Right ventricle myocardium inferior (tissue), 1 donor: ENCODE measurements around the gene JADE3. TPM values are rescaled to one million over a fixed set of nuclear protein-coding genes. Genes with fewer than 3 reads are reported as not detected.
A peak's percentile ranks its signal among the peaks of the same experiment; 100 is the strongest.

Experiments
- ATAC-seq: fragments of 200-7000 bp; cut with Tn5 transposase; one replicate; pipeline ENCODE4 v1.9.1; 2020; ENCODE audit warnings: mild to moderate bottlenecking, moderate library complexity
- DNase-seq: peaks from one replicate; pipeline ENCODE4 v3.0.0; 2021; ENCODE audit errors: missing footprints
- intact Hi-C: fragments of 100-400 bp; cut with DNase I; formaldehyde crosslinking; loops from one replicate; pipeline ENCODE4 v1.11.0; 2022
- long read RNA-seq: library from polyadenylated mRNA; unstranded; transcript quantifications from one replicate; pipeline ENCODE4 v2.0.0, GENCODE V29; 2021
- total RNA-seq: library from RNA; stranded (reverse); fragmentation: NEBNext Ultra II Directional; extraction: Animal tissue kit (Norgen Biotek cat#: 25700); gene quantifications from one replicate; pipeline ENCODE4 v1.2.1, GENCODE V29; 2021
- donor health status: DM: no; HTN: yes; CAD: no; lungs with severe emphysema.

Gene JADE3
- 9.0 TPM for total RNA-seq
- long read RNA-seq, partial matches to known transcripts = 1 of 2 reads
- long read RNA-seq, other reads (novel, unspliced or antisense) = 1 of 2 reads

DNA sequence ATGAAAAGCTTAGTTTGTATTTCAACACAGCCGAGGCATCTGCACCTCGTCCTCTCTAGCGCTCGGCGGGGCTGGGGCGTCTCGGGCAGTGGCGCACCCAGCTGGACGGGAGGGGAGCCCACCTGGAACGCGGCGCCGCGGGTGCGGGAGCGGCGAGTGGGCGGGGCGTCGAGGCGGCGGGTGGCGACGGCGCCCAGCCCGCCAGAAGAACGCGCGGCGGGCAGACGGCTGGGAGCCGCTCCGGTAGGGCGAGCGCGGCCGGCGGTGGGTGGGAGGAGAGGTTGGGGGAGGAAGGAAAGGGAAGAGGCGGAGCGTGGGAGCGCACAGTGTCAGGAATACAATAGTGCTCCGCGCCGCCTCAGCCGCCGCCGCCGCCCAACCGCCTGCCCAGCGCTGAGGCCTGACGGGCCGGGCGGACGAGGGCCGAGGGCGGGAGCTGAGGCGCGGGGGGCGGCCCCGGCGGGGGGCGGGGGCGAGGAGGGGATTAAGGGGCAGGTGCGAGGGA is at the start of gene JADE3:
JADE3 (plus strand) TSS at position 324 of the 505 bp plus-strand sequence. CDS start 72,474 bp downstream, outside the sequence.
- DNase-seq (peak; percentile 90), ATAC-seq (peak; percentile 96)
- intact Hi-C loops = loop anchor here (2.0 kb wide), 1 partner anchor 67 kb away; no protein-coding TSS in a partner anchor

DNA sequence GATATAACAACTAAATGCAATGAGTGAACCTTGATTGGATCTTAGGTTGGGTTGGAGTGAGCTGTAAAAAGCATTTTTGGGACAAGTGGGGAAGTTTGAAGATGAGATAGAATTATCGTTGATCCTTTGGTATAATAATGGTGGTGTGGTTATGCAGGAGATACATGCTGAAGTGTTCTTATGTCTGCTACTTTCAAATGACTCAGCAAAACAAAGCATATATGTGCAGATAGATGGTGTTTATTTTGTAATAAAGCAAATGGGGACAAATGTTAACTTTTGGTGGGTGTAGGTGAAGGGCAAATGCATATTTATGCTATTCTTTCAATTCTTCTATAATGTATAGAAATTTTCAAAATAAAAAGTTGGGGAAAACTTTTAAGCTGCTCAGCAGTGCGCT is 49.1 kb upstream of the JADE3 start:
- DNase-seq (no peak), ATAC-seq (no peak)
- intact Hi-C loops = no loop called here

DNA sequence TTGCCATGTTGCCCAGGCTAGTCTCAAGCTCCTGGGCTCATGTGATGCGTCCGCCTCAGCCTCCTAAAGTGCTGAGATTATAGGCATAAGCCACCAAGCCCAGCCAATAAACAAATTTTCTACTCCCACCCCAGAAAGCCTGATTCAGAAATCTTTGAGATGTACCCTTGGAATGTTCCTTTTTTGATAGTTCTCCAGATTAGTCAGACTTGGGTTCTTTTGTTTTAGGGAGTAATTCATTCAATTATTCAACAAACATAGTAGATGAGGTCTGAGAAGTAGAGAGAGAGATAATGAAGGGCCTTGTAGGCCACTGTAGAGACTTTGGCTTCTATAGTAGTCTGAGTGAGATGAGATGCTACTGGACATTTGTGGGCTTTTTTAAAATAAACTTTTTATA is 47.6 kb upstream of the JADE3 start:
- no peak for DNase-seq
- intact Hi-C loops = no loop called here
- ATAC-seq = no peak

DNA sequence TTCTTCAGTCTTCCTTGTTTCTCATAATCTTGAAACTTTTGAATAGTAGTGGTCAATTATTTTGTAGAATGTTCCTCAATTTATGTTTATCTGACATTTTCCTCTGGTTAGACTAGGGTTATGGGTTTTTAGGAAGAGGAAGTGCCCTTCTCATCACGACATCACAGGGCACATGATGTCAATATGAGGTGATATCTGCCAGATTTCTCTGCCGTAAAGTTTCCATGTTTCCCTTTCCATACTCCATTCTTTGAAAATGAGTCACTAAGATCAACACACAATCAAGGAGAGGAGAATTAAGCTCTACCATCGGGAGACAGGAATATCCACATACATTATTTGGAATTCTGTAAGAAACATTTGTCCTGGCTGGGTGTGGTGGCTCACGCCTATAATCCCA is 46.9 kb upstream of the JADE3 start:
- intact Hi-C loops = no loop called here
- ATAC-seq (no peak), DNase-seq (no peak)

DNA sequence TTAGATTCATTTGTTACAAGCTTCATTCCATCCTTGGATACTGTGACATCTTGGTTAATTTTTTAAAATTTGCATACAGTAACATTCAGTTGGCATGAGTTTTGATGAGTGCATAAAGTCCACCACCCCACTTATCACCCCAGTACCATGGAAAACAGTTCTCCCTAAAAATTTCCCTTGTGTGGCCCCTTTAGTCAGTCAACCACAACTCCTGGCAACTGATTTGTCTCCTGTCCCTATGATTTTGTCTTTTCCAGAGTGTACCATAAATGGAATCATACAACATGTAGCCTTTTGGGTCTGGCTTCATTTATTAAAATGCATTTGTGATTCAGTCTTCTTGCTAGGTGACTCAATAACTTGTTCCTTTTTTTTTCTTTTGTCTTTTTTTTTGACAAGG is 45.5 kb upstream of the JADE3 start:
- DNase-seq (no peak), ATAC-seq (no peak)
- intact Hi-C loops = no loop called here

DNA sequence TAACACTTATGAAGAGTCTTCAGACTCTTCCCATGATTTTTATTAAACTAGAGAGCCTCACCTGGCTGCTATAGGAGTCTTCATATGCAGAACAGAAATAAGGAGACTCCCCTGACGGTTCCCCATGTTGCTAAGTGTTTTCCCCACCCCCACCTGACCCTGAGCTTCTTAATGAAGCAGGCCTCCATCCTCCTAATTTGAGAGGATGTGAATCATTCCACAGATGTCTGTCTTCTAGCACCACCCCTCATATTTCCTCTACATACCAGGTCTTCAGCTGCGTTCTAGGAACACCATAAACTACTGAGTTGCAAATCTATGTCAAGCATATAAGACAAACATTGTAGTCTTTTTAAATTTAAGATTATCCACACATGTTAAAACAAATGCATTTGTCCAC is 38.5 kb upstream of the JADE3 start:
- DNase-seq = no peak
- no peak for ATAC-seq
- intact Hi-C loops = no loop called here

DNA sequence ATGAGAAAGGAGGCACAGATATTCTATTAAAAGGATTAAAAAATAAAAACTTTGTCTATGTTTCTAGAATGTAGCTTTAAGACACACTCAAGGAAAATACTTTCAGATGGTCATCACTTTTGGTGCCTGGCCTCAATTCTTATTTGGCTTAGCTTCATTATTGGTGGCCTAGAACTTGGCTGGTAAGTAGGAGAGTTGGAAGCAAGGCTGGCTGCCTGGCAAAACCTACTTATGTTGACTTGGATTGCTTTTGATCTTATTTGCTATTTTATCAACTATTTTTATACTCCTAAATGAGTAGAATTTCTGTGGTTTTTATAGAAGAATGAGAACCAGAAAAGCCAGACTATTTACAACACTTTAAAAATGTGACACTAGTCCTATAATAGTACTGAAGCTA is 35.3 kb upstream of the JADE3 start:
- intact Hi-C loops = no loop called here
- DNase-seq = no peak
- no peak for ATAC-seq

DNA sequence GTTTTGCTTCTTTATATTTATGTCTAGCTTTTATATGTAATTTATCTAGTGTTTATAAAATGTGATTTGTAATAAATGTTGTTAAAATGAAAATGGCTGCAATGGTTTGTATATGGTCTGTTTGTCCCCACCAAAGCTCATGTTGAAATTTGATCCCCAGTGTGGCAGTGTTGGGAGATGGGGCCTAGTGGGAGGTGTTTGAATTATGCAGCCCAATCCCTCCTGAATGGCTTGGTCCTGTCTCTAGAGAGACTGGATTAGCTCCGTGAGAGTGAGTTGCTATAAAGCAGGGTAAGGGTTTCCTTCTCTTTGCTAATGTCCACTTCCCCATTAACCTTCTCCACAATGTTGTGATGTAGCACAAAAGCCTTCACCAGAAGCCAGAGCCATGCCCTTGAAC is 30.0 kb upstream of the JADE3 start:
- ATAC-seq = no peak
- DNase-seq = no peak
- intact Hi-C loops = no loop called here

DNA sequence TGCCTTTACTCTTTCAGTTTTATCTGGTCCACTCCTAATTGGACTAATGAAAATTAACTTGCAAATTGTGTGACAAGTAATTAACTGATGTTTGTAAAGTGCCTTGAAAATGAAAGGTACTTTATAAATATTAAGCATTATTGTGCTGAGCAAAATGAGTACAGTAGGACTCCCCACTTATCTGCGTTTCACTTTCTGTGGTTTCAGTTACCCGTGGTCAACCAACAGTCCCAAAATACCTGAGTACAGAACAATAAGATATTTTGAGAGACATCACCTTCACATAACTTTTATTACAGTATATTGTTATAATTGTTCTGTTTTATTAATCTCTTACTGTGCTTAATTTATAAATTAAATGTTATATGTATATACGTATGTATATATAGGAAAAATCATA is 27.4 kb upstream of the JADE3 start:
- ATAC-seq = no peak
- intact Hi-C loops = no loop called here

DNA sequence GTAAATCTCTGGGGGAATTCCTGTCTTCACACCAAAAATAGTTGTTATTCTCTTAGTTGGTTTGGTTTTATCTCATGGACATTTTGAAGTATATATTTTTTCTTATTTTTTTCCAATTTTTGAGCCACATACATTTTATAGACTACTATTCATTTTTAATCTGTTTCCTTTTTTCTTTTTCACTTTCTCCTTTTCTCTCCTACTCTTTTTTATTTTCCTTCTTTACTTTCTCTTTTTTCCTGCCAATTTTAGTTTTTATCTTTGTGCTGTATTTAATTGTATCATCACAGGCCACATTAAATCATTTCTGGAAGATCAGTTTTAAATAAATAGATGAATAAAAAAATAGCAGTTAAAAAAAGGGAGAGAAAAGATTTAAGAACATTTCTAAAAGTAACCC is 14.0 kb upstream of the JADE3 start:
- intact Hi-C loops = no loop called here
- DNase-seq = no peak
- no peak for ATAC-seq

More for the DNA sequence above, 27.4 kb upstream of the JADE3 start:
- no peak for DNase-seq

DNA sequence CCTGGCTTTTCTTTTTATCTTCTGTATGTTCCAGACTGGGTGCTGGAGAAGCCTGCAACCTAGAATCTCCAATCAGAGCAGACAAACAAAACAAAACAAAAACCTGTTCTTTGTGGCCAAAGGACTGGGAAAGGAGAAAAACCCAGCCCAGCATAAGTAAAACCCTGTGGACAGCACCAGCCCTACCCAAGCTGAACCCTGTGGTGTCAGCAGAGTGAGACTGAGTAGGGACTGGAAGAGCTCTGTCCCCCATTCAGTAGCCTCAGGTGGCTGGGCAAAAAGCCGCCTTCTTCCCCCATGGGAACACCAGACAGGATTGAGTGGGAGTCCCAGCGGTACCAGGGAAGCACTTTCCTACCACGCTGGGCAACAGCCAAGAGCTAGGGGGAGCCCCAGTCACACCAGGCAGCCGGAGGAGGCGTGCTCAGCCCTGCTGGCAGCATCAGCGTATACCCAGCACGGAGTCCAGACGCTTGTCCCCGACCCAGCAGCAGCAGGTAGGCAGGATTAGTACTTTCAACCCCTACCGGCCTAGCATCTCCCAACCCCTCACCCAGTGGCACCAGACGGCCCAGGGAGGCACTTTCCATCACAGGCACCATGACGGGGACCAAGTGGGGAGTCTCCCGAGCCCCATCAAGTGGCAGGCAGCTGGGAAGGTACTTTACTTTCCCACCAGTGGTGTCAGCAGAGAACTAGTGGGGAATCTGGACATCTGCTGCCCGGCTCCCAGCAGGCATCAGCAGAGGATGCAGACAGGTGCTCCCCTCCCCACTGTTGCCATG is 8.6 kb upstream of the JADE3 start:
- intact Hi-C loops = loop anchor here (1.0 to 5.0 kb wide), 2 partner anchors 127 to 189 kb away; no protein-coding TSS in a partner anchor
- ATAC-seq (peak; percentile 98), DNase-seq (peak; percentile 82)

DNA sequence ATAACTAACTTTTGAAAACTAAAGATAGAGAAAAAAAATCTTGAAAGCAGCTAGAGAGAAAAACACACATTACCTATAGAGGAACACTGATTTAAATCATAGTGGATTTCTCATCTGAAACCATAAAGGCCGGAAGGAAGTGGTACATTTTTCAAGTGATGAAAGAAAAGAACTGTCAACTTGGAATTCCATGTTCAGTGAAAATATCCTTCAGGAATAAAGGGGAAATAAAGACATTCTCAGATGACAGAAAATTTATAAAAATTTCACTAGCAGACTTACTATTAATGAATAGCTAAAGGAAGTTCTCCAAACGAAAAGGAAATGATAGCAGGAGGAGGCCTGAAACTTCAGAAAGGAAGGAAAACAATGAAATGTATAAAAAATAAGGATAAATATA is 7.6 kb upstream of the JADE3 start:
- intact Hi-C loops = loop anchor here (5.0 kb wide), 1 partner anchor 188 kb away; no protein-coding TSS in a partner anchor
- DNase-seq = no peak
- no peak for ATAC-seq

DNA sequence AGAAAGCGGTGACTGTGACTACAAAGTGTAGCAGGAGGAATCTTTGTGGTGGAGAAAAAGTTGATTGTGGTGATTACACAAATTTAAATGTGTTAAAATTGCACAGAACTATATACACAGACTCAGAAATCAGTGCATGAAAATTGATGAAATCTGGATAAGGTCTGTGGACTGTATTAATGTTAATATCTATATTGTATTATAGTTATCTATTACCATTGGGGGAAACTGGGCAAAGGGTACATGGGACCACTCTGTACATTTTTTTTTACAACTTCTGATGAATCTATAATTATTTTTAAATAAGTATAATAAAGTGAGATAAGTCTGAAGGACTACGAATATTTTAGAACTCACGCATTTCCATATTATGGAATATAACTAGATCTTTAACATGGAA is 1.8 kb upstream of the JADE3 start:
- DNase-seq (no peak), ATAC-seq (no peak)
- intact Hi-C loops = no loop called here

DNA sequence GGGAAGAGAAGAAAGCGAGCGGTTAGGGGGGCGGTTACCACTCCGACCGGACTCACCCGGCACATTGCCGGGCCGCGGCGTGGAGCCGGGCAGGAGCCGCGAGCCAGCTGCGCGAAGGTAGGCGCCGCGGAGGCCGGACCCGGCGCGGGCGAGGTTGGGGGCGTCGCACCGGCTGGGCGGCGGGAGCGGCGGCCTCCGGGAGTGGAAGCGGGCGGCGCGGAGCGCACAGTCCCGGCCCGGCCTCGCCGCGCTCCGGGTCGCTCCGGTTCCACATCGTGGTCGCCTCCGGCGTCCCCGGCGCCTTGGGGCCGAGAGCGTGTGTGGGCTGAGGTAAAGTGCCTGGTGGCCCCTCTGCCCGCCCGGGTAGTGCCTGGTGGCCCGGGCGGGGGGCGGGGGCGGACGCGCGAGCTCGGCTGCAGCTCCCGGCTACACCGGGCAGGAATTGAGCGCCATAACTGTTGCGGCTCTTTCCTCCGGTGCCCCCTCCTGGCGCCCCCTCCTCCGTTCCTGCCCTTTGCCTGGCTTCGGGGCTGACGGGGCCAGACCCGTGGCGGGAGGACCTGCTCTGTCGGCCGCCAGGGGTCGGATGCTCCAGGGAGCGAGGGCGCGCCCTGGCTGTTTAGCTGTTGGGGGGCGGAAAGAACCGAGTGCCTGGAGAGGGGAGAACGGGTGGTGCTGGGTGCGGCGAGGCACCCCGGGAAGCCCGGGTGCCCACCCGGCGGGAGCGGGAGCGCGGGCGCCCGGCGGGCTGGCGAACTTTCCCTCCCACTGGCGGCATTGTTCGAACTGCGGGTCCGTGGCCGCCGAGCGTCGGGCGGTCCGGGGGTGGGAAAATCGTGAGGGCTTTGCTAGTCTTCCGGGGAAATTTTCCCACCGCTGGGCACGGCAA is 626 bp downstream of the JADE3 start:
- ATAC-seq (peak; percentile 38), DNase-seq (no peak)
- intact Hi-C loops = loop anchor here (2.0 kb wide), 1 partner anchor 66 kb away; no protein-coding TSS in a partner anchor

DNA sequence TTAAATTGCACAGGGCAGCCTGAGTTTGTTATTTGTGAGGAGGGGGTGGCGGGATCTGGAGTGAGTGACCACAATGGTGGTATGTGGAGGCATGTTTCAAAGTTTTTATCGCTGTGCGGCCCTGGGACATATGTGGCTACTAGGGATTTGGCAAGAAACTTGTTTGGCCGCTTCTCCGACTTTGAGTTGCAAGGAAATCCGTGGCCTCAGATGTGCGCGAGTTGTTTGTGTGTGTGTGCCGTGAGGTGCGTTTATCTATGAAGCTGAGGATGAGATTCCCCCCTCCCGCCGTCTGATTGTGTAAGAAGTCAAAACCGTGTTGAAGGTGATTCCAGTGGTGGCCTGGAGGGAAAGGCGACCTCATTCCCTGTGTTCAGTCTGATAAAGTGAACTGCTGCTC is 1.4 kb downstream of the JADE3 start:
- ATAC-seq (no peak), DNase-seq (no peak)
- intact Hi-C loops = loop anchor here (2.0 kb wide), 1 partner anchor 65 kb away; no protein-coding TSS in a partner anchor

DNA sequence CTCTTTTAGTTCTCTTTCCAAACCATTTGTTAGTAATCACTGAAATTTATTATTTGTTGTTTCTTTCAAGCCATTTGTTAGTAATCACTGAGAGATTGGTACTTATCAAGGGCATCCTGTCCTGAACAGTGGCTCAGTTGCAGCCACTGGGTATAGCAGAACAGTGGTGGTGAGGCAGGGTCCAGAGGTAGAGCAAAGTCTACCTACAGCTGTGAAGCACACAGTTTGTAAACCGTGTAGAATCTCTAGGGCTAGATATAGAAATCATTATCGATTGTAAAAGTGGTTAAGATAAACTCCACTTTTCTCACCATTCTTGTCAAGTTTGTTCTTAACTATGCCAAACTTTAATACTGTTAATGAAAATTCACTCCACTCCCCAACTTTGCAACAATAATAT is 4.1 kb downstream of the JADE3 start:
- ATAC-seq = no peak
- DNase-seq = no peak
- intact Hi-C loops = no loop called here

DNA sequence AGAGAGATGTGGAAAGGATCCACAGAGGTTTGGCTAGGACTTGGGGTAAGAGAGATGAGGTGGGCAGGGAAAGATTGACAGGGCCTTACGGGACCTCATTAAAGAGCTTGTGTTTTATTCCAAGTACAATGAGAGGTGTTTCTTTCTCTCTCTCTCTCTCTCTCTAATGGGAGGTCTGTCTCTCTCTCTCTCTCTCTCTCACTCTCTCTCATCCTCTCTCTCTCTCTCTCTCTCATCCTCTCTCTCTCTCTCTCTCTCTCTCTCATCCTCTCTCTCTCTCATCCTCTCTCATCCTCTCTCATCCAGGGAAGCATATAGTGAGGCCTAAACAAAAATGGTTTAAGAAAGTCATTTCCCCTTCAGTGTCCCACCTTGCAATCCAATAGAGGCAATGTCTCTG is 5.4 kb downstream of the JADE3 start:
- ATAC-seq (no peak), DNase-seq (no peak)
- intact Hi-C loops = no loop called here

DNA sequence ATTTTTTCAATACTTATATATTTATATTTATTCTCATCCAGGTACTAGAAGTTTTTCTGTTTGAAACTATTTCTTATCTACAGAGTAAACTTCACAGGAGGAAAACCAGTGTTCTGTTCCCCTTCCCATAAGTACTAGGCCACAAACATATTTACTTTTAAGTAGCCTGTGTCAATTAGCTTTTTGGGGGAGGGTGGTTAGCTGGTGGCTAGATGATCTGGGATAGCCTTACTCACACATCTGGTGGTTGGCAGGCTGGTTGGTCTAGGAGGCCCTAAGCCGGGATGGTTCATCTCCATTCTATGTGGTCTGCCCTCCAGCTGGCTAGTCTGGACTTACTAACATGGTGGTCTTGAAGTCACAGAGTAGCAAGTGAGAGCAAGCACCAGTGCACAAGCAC is 6.2 kb downstream of the JADE3 start:
- intact Hi-C loops = no loop called here
- DNase-seq = no peak
- ATAC-seq = no peak

DNA sequence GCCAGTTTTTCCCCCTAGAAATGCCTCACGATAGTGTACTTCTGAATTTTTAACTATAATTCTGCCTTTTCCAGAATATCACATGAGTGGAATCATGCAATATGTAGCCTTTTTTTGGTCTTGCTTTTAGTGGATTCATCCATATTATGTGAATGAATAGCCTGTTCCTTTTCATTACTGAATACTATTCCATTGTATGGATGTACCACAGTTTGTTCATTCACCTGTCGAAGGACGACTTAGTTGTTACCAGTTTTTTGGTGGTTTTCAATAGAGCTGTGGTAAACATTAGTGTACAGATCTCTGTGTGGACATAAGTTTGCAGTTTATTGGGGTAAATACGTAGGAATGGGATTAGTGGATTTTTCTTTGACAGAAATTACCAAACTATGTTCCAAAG is 8.0 kb downstream of the JADE3 start:
- intact Hi-C loops = no loop called here

More for the DNA sequence above, 8.0 kb downstream of the JADE3 start:
- ATAC-seq (no peak), DNase-seq (no peak)
